ENCODE data around the gene TRIM3. TPM values are rescaled to one million over a fixed set of nuclear protein-coding genes. Genes with fewer than 3 reads are reported as not detected.

TRIM3 gene
- total RNA-seq, 3 donors from 2014 or later: 28.0 to 57.8 (median 48.4) TPM

GRCh38 chr11:6402561-6402981 lies 71.2 kb downstream of the TRIM3 start:
- peak in 1 of 3 donors; percentile 45 for DNase-seq
- Histone ChIP-seq H3K4me1 (ENCODE audit: low read depth) (peaks cover 4% of the 10 kb centered on the region), H3K4me3 (no peak overlapping the region), H3K36me3 (ENCODE audit: low read depth) (no peaks in the 10 kb centered on the region), H3K9me3 (no peaks in the 10 kb centered on the region)
- intact Hi-C loops (cut with DNase I, micrococcal nuclease): no loop called here
- no peak for TF ChIP-seq CTCF (IDR thresholded peaks at IDR 0.05)
- ATAC-seq: peak; percentile 80

GRCh38 chr11:6402061-6402470 lies 71.7 kb downstream of the TRIM3 start:
- DNase-seq: no peak
- Histone ChIP-seq H3K9me3 (no peaks in the 10 kb centered on the region), H3K4me1 (ENCODE audit: low read depth) (peaks cover 4% of the 10 kb centered on the region), H3K4me3 (no peak overlapping the region), H3K36me3 (ENCODE audit: low read depth) (no peaks in the 10 kb centered on the region)
- intact Hi-C loops (cut with DNase I, micrococcal nuclease): no loop called here
- TF ChIP-seq CTCF (IDR thresholded peaks at IDR 0.05): no peak
- peak; percentile 24 for ATAC-seq

- Histone ChIP-seq H3K4me1 (ENCODE audit: low read depth) (peaks cover 4% of the 10 kb centered on the region), H3K4me3 (no peak overlapping the region), H3K9me3 (no peaks in the 10 kb centered on the region), H3K36me3 (ENCODE audit: low read depth) (no peaks in the 10 kb centered on the region)
- no peak for DNase-seq
- intact Hi-C loops (cut with DNase I, micrococcal nuclease): no loop called here
- no peak for TF ChIP-seq CTCF (IDR thresholded peaks at IDR 0.05)
- no peak for ATAC-seq
Measured at GRCh38 chr11:6401464-6401863, 72.3 kb downstream of the TRIM3 start.

GRCh38 chr11:6400431-6401345 lies 73.1 kb downstream of the TRIM3 start:
- TF ChIP-seq CTCF (IDR thresholded peaks at IDR 0.05): no peak
- Histone ChIP-seq H3K36me3 (ENCODE audit: low read depth) (no peaks in the 10 kb centered on the region), H3K4me1 (ENCODE audit: low read depth) (no peaks in the 10 kb centered on the region), H3K9me3 (no peaks in the 10 kb centered on the region), H3K4me3 (no peak overlapping the region)
- DNase-seq (no peak), ATAC-seq (no peak)
- intact Hi-C loops (cut with DNase I, micrococcal nuclease): no loop called here

Other genes starting within 250 kb of the TRIM3 start
- gene FHIP1B, start 239.3 kb downstream of the TRIM3 start, total RNA-seq: 100 to 1,000 TPM in 1 of 3 donors, 10 to 100 TPM in 2; 78.0 to 195 (median 92.1) TPM
- gene CNGA4, start 234.9 kb downstream of the TRIM3 start, total RNA-seq: under 1 TPM in 2 of 3 donors, not detected in 1; 0.20 to 0.22 TPM
- gene CCKBR, start 214.1 kb downstream of the TRIM3 start, total RNA-seq: under 1 TPM in 1 of 3 donors, not detected in 2; 0.60 TPM
- 10 to 100 TPM in 2 of 3 donors, 1 to 10 TPM in 1; 4.6 to 21.3 (median 20.7) TPM for gene CAVIN3, start 153.4 kb downstream of the TRIM3 start, total RNA-seq
- 10 to 100 TPM; 45.3 to 86.6 (median 62.0) TPM for gene SMPD1, start 83.5 kb downstream of the TRIM3 start, total RNA-seq
- gene APBB1, start 54.8 kb downstream of the TRIM3 start, total RNA-seq: 10 to 100 TPM in 1 of 3 donors, 1 to 10 TPM in 2; 5.2 to 64.7 (median 8.3) TPM
- 1 to 10 TPM; 2.0 to 7.0 (median 2.3) TPM for gene HPX, start 33.0 kb downstream of the TRIM3 start, total RNA-seq
- 10 to 100 TPM; 52.7 to 85.0 (median 76.6) TPM for gene ARFIP2, start 7.4 kb upstream of the TRIM3 start, total RNA-seq
- 10 to 100 TPM; 36.9 to 42.4 (median 41.0) TPM for gene TIMM10B, start 7.6 kb upstream of the TRIM3 start, total RNA-seq
- gene DNHD1, start 23.3 kb upstream of the TRIM3 start, total RNA-seq: 10 to 100 TPM; 12.9 to 17.7 (median 15.5) TPM
- gene RRP8, start 129.7 kb upstream of the TRIM3 start, total RNA-seq: 10 to 100 TPM; 20.5 to 33.7 (median 20.7) TPM
- 100 to 1,000 TPM; 113 to 323 (median 115) TPM for gene ILK, start 129.8 kb upstream of the TRIM3 start, total RNA-seq
- gene TAF10, start 138.3 kb upstream of the TRIM3 start, total RNA-seq: 100 to 1,000 TPM in 2 of 3 donors, 10 to 100 TPM in 1; 84.0 to 135 (median 115) TPM
- gene TPP1, start 145.5 kb upstream of the TRIM3 start, total RNA-seq: 100 to 1,000 TPM in 1 of 3 donors, 10 to 100 TPM in 2; 86.4 to 116 (median 93.8) TPM
- gene DCHS1, start 181.9 kb upstream of the TRIM3 start, total RNA-seq: 10 to 100 TPM in 1 of 3 donors, 1 to 10 TPM in 2; 3.5 to 38.8 (median 6.0) TPM
- gene MRPL17, start 209.4 kb upstream of the TRIM3 start, total RNA-seq: 10 to 100 TPM; 21.2 to 29.7 (median 29.6) TPM

Data from mucosa of descending colon (tissue), 3 donors.